Stimulated activated CD4-positive, alpha-beta T cell treated with anti-CD3 and anti-CD28 coated beads, Interleukin-2, amount 100 ng/mL, for 24 hours (primary cell): ENCODE data around the gene NDUFV1.
"Not testable (repeated sequence)": the region's sequence is repeated elsewhere in the genome, so short reads cannot be mapped to it uniquely, and the experiment has no call there.

Experiments used
- DNase-seq, 2 donors: peaks; one replicate each; pipeline ENCODE4 v3.0.0-alpha.2; 2020

The NDUFV1 gene

GRCh38 chr11:67612751-67613150 lies 6.0 kb downstream of the NDUFV1 start:
- no peak for DNase-seq

- no peak for DNase-seq
These were observed 6.7 kb downstream of the NDUFV1 start for GRCh38 chr11:67613313-67613959.

- DNase-seq, result peak; percentile 79 to 81
These were observed 7.4 kb downstream of the NDUFV1 start for GRCh38 chr11:67613960-67614715.

- DNase-seq, result peak; percentile 69 to 75
These were observed 8.3 kb downstream of the NDUFV1 start for GRCh38 chr11:67614730-67615714.

GRCh38 chr11:67615728-67616430 lies 9.1 kb downstream of the NDUFV1 start:
- DNase-seq, result no peak

- no peak for DNase-seq
These were observed 9.9 kb downstream of the NDUFV1 start for GRCh38 chr11:67616431-67617242.

- no peak for DNase-seq
These were observed 10.7 kb downstream of the NDUFV1 start for GRCh38 chr11:67617243-67617953.

GRCh38 chr11:67618901-67619659 lies 12.3 kb downstream of the NDUFV1 start:
- DNase-seq, result not testable (repeated sequence)

- not testable (repeated sequence) for DNase-seq
These were observed 13.2 kb downstream of the NDUFV1 start for GRCh38 chr11:67619683-67620618.

GRCh38 chr11:67620621-67621020 lies 13.9 kb downstream of the NDUFV1 start:
- DNase-seq, result not testable (repeated sequence)

- DNase-seq, result not testable (repeated sequence)
These were observed 15.2 kb downstream of the NDUFV1 start for GRCh38 chr11:67621928-67622327.

- DNase-seq, result not testable (repeated sequence)
These were observed 16.2 kb downstream of the NDUFV1 start for GRCh38 chr11:67622905-67623304.

GRCh38 chr11:67623795-67624194 lies 17.1 kb downstream of the NDUFV1 start:
- DNase-seq, result not testable (repeated sequence)

- DNase-seq, result not testable (repeated sequence)
These were observed 19.5 kb downstream of the NDUFV1 start for GRCh38 chr11:67626131-67626833.

- no peak for DNase-seq
These were observed 20.2 kb downstream of the NDUFV1 start for GRCh38 chr11:67626970-67627369.

- no peak for DNase-seq
These were observed 20.7 kb downstream of the NDUFV1 start for GRCh38 chr11:67627441-67627811.

- no peak for DNase-seq
These were observed 21.3 kb downstream of the NDUFV1 start for GRCh38 chr11:67627812-67628624.
